ENCODE data around the gene COL5A3.
"Not testable (repeated sequence)": the region's sequence is repeated elsewhere in the genome, so short reads cannot be mapped to it uniquely, and the experiment has no call there.

The COL5A3 gene

DNA sequence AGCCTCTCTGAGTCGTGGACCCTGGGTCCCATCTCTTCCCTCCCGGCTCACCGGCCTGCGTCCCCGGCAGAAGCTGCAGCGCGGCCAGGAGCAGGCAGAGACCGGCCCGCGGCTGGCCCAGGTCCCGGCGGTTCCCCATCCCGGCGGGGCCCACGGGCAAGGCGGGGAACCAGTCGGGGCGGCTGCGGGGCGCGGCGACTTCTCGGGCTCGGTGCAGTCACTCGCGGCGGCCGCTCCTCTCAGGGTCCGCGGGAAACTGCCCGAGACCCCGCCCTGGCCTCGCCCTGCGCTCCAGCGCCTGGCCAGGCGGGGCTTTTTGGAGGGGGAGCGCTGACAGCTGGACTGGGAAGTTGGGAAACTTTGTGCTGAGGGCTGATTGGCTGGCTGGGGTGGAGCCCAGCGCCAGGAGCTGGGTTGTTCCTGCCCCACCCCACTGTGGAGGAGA lies at the start of gene COL5A3:
Gene COL5A3 (minus strand): TSS at position 258 of the 445 bp plus-strand sequence. CDS start 119 bp downstream, at position 139.
- DNase-seq (ENCODE audit: low read depth): peak; percentile 30

DNA sequence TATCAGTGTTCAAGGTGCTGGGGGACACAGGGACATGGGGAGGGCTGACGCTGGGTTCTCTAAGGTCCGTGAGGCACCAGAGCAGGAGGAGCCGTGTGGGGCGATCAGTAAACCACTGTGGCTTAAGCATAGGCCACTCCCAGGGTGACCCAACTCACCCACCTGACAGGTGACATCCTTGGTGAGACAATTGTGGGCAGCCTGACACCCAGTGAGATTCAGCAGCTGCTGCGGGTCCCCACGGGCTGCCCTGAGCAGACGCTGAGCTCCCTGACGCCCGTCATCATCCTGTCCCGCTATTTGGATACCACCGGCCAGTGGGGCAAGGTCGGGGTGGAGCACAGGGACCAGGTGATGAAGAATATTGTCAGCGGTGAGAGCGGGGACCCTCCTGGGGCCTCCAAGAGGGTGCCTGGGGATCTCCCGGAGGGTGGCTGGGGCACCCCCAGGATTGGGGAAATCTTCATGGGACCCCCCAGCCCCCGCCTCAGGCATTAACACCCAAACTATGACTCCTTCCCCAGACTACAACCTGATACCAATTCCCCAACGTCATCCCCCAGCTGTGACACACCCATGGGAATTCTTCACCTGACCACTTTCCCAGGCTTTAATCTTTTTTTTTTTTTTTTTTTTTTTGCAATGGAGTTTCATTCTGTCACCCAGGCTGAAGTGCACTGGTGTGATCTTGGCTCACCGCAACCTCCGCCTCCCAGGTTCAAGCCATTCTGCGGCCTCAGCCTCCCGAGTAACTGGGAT lies 42.5 kb upstream of the COL5A3 start:
- DNase-seq (ENCODE audit: low read depth): no peak

DNA sequence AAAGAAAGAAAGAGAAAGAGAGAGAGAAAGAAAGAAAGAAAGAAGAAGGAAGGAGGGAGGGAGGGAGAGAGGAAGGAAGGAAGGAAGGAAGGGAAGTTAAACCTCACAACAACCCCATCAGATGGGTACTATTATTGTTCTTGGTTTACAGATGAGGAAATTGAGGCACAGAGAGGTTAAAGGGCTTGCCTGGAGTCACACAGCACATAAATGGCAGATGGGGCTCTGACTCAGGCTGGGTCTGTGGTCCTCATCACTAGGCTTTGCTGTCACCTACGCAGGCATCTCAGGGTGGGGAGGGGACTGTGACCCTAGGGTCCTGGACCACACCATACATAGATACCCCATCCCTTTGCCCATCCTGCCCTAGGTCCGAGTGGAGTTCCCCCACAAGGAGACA lies 39.3 kb upstream of the COL5A3 start:
- DNase-seq (ENCODE audit: low read depth): no peak

DNA sequence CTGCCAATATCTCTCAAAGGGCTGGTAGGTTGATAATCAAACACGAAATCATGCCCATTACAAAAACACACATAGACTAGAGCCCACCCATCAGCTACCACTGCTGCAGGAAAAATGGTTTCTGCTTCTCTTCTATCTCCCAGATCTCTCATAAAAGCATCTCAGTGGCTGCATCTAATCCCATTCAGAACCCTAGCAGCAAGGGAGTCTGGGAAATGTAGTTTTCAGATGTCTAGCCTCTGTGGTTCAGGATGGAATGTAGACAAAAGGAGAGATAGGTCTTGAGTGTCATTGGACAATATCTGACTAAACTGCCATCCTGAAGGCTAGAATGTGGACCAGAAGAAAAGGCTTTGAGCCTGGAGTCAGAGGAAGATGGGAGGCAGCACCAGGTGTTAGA lies 35.1 kb upstream of the COL5A3 start:
- DNase-seq (ENCODE audit: low read depth): no peak

DNA sequence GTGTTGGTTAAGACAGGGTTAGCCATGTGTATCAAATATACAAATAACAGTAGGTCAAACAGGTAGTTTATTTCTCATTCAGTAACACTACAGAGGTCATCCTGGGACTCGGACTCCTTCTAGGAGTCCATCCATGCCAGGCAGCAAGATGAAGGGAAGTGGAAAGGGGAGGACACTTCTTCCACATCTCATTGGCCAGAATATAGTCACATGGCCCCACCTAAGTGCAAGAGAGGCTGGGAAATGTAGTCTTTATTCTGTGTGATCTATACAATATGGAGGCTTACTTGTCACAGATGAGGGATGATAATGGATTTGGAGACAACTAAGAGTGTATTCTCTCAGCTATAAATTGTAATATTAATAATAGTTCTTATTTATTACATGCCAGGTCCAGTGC lies 34.1 kb upstream of the COL5A3 start:
- DNase-seq (ENCODE audit: low read depth): peak; percentile 15

DNA sequence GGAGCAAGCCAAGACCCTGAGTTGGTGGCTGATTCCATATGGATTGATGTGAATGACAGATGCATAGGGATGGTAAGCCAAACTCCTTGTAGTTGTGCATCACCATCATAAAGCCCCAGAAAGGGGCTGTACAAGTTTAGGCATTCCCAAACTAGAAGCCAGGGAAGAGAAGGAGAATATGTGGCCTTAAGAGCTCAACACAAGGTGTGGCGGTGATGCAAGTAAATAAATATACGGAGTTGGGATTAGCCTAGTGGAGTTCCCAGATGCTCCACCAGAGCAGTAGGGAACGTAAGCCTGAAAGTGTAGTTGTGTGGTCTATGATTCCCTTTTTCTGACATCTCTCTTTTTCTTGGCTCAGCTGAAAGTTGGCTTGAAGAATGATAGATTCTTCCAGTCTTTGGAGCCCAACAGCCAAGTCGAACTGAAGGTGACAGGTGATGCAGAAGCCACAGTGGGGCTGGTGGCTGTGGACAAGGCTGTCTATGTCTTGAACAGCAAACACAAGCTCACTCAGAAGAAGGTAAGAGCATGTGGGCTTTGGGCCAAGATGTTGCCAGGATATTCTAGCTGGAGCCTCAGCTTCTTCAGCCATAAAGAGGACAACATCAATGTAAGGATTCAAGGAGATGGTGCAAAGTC lies 33.1 kb upstream of the COL5A3 start:
- DNase-seq (ENCODE audit: low read depth): peak; percentile 60

DNA sequence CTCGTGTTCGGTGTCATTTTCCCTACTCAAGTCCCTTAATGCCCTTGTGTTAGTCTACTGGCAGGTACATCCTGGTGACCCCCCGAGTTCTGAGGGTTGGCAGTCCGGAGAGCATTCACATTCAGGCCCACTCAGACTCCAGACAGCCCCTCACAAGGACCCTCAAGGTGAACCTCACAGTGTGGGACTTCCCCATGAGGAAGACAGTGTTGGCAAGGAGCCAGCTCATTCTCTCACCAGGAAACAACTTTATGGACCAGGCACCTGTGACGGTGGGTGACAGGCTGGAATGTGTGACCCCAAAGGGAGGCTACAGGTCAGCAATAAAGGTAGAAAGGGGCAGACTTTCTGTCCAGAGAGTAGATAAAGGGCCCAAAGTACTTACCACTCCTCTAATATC lies 27.5 kb upstream of the COL5A3 start:
- no peak for DNase-seq (ENCODE audit: low read depth)

DNA sequence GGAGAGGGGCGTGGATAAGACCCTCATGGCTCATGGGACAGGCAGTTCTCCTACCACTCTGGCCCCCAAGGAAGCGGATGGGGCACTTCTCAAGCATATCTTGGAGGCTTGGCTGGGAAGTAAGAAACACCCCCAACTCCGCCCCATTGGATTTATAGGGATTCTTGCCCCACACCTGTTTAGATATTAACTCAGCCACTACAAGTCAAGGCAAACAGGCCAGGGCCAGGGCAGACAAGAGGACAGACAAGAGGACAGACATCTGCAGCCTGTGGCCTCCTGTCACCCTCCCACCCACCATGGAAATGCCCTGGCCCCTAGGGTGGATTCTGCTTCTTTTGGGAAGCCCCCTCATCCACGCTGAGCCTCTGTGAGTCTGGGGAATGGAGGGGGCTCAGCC lies 27.1 kb upstream of the COL5A3 start:
- no peak for DNase-seq (ENCODE audit: low read depth)

DNA sequence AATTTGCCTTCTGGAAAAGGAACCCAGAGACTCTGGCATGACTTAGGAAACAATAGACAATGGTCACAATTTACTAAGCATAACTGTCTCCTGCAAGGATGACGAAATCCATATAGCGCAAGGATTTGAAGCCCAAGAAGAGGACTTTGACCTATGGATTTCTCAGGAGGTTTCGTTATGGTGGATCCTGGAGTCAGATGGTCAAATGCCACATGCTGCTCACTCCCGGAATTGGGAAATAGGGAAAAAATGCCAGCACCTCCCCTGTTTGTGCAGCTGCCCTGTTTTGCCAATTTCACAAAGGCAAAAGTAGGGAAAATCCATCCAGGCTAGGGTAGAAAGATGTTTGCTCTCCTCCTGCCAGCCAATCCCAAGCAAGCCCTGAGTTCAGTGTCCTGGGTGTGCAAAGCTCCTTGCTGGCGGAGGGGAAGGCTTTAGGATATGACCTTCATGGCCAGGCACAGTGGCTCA lies 26.3 kb upstream of the COL5A3 start:
- DNase-seq (ENCODE audit: low read depth): no peak

DNA sequence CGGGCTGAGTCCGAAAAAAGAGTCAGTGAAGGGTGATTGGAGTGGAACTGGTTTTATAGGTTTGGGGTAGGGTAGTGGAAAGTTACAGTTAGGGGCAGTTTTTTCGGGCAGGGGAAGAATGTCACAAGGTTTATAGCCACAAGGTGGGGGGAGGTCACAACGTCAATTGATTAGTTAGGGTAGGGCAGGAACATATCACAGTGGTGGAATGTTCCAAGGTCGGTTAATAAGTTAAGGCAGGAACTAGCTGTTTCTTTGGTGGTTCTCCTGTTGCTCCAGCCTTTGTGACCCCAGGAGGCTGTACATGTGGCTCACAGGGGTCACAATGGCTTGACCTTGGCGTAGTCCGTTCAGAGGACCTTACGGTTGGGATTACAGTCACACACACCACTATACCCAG lies 23.3 kb upstream of the COL5A3 start:
- no peak for DNase-seq (ENCODE audit: low read depth)

DNA sequence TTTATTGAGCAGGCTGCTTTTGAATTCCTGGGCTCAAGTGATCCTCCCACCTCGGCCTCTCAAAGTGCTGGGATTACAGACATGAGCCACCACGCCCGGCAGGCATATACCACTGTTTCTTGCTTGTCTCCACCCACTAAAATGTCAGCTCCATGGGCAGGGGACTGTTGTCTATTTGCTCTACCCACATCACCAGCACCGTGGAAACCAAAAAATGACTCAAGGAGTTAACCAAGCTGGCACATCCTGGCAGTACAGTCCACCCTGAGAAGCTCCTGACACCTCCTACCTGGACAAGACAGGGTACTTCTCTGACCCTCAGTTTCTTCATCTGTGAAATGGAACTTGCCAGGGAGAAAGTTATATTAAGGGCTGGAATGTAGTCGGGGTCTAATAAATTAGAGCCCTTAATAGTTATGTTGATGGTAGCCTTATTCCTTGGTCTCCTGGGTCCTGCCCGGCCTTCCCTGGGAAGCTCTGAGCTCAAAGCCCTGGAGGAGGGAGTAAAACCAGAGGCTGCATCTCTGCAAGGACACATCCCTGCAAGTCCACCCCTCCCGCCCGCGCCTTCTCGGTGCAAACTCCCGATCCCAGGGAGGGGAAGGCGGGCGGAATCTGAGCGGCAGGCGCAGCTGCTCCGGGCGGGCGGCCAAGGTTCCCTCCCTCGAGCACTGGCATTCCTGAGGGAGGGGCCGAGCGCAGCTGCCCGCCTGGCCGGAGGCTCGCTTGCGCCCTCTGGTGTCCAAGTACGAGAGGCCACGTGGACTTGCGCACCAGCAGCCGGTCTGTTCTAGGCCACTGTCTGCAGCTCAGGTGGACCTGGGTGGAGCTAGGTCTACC lies 17.1 kb upstream of the COL5A3 start:
- peak; percentile 91 for DNase-seq (ENCODE audit: low read depth)

DNA sequence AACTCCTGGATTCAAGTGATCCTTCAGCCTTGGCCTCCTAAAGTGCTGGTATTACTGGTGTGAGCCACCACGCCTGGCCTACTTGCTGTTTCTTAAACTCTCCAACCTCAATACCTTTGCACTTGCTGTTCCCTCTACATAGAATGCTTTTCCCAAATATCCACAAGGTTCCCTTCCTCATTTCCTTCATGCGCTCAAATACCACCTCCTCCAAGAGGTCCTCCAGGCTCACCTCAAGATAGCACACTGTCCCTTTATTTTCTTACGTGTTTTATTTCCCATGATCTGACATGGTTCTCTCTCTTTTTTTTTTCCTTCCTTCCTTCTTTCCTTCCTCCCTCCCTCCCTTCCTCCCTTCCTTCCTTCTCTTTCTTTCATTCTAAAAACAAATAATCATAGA lies 16.4 kb upstream of the COL5A3 start:
- DNase-seq (ENCODE audit: low read depth): no peak

DNA sequence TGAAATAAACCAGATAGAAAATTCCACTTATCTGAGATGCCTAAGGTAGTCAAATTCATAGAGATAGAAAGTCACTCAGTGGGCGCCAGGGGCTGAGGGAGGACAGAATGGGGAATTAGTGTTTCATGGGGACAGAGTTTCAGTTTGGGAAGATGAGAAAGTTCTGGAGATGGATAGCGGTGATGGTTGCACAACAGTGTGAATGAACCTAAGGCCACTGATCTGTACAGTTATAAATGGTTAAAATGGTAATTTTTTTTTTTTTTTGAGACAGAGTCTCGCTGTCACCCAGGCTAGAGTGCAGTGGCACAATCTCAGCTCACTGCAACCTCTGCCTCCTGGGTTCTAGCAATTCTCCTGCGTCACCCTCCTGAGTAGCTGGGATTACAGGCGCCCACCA lies 12.8 kb upstream of the COL5A3 start:
- not testable (repeated sequence) for DNase-seq (ENCODE audit: low read depth)

DNA sequence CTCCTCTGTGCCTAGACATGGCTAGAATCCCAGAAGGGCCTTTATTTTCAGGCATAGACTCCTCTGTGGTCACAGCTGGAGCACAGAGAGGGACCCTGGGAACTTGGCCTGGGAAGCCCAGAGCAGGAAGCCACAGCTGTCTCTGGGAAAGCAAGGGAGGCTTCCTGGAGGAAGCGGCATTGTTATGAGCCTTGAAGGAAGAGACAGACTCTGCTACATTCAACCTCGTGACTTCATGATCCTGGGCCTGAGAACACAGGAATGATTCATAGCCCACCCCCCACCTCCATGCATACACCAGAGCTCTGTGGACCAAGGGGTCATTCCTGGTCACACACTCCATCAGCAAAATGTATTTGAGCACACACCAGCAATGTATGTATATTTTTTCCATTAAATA lies 11.6 kb upstream of the COL5A3 start:
- DNase-seq (ENCODE audit: low read depth): peak; percentile 30

DNA sequence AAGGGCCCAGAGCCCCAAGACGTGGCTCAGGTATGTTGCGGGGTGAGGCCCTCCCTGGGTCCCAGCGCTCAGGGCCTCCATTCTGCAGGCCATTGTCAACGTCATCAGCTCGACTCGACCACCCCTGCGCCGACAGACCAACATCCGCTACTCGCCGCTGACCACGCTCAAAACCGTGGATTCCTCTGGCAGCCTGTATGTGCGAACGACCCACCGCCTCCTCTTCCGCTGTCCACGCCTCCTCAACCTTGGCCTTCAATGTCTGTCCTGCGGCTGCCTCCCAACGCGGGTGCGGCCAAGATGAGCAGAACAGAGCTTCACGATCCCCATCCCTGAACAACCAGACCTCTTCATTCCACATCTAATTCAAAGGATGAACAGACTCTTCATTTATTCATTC lies 11.1 kb upstream of the COL5A3 start:
- DNase-seq (ENCODE audit: low read depth): no peak

DNA sequence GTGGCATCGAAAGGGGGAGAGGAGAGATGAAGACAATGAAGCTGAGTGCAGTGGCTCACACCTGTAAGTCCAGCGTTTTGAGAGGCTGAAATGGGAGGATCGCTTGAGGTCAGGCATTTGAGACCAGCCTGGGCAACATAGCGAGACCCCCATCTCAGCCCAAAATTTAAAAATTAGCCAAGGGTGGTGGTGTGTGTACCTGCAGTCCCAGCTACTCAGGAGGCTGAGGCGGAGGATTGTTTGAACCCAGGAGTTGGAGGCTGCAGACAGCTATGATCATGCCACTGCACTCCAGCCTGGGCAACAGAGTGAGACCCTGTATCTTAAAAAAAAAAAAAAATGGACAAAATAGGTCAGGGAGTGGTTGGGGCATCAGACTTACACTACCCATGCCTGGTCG lies 10.5 kb upstream of the COL5A3 start:
- no peak for DNase-seq (ENCODE audit: low read depth)

DNA sequence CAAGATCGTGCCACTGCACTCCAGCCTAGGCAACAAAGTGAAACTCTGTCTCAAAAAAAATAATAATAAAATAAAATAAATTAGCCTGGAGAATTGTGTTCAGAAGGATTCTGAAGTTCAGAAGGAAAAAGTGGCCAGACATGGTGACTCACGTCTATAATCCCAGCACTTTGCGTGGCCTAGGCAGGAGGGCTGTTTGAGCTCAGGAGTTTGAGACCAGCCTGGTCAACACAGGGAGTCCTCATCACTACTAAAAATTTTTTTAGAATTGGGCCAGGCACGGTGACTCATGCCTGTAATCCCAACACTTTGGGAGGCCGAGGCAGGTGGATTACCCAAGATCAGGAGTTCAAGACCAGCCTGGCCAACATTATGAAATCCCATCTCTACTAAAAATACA lies 8.9 kb upstream of the COL5A3 start:
- DNase-seq (ENCODE audit: low read depth): peak; percentile 48

DNA sequence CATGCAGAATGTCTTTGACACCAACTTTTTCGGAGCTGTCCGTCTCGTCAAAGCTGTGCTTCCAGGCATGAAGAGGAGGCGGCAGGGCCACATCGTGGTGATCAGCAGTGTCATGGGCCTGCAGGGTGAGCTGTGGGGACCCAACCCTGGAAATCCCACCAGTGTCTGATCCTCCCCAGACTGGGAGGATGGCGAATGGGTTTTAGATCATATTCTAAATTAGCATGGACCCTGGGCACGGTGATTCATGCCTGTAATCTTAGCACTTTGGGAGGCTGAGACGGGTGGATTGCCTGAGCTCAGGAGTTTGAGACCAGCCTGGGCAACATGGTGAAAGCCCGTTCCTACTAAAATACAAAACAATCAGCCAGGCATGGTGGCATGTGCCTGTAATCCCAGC lies 8.5 kb upstream of the COL5A3 start:
- DNase-seq (ENCODE audit: low read depth): no peak

DNA sequence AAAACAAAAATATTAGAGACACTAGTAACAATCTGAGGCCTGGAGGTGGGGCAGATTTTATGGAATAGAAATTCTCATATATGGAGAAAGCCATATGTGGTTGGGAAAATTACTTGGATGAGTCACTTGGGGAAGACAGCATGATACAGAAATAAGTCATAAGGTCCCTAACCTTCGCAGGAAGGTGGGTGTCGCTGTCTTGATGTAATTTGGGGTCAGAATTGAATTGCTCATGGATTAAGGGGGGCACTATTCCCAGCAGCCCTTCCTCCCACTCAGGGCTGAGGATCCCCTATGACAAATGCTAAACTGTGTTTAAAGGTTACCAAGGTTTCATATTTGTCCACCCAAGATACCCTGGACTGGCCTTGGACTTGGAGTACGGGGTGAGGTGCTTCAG lies 8.0 kb upstream of the COL5A3 start:
- peak; percentile 86 for DNase-seq (ENCODE audit: low read depth)

DNA sequence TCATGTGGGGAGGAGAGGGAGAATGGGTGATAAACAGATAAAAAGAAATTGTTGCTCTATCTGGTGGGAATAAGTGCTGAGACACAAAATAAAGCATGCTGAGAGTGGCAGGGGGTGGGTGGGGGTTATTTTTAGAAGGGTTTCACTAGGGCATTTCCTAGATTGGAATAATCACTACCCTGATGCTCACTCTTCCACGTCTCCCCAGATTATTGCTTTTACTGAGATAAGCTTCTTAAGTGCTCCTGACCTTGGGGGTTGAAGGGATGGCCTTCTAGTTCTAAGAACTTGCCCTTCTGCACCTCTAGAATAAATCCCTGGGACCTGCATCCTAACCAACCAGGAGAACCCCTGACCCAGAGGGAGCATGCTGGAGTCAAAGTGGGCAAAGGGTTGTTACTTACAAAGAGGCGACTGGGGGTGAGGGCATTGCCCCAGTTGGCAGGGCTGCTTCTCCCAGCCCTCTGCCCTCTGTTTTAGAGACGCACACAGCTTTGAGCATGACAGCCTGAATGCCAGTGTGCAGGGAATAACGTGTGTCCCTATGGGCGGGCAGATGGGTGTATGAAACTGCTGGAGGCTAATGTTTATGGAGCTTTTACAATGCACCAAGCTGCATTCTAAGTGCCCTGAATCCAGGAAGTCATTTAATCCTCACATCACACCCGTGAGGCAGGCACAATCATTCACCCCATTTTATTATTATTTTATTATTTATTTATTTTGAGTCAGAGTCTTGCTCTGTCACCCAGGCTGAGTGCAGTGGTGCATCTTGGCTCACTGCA lies 3.7 kb upstream of the COL5A3 start:
- no peak for DNase-seq (ENCODE audit: low read depth)

DNA sequence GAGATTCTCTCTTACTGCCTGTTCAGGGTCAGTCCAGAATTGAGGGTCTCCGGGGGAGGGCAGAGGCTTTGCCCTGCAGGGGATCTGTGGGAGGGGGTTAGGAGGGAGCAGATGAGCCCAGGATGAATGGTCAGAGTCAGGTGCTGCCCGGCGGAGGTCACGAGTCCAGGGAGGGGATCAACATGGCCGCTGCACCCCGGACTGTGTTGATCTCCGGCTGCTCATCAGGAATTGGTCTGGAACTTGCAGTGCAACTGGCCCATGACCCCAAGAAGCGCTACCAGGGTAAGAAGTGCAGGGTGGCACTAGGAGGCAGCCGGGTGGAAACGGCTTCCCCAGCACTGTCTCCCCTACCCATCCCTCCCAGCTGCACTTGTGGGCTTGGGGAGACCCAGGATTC lies 3.0 kb upstream of the COL5A3 start, which contains the start of gene RDH8:
Gene RDH8 (plus strand): TSS at position 168 of the 400 bp plus-strand sequence. CDS start 15 bp downstream, at position 183.
- DNase-seq (ENCODE audit: low read depth): no peak

DNA sequence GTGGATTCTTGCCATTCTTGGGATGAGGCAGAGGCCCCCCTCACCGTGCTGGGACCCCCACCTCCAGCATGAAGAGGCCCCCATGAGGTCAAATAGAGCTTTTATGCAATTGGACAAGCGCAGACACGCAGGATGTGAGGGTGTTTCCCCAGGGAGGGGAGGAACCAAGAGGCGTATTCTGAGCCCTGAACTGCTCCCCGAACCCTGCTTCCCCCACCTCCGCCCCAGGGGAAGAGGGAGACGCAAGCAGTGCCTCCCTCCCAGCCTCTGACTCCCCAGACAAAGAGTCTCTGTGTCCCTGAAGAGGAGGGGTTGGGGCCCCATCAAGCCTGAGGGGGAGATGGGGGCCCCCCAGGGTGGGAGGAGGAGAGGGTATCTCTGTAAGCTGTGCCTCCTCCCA lies 1.7 kb upstream of the COL5A3 start:
- no peak for DNase-seq (ENCODE audit: low read depth)
